NCI-H1105 (cell line): ENCODE results near the gene MAP2K3.
"Not testable (repeated sequence)": the region's sequence is repeated elsewhere in the genome, so short reads cannot be mapped to it uniquely, and the experiment has no call there.

ENCODE experiments used
- DNase-seq: peaks from one replicate; lab custom pipeline; 2025; lab: John Stamatoyannopoulos, UW

MAP2K3 gene

GRCh38 chr17:21296097-21297025 lies 11.8 kb downstream of the MAP2K3 start:
- no peak for DNase-seq

GRCh38 chr17:21297026-21297520 lies 12.6 kb downstream of the MAP2K3 start:
- DNase-seq, result no peak

GRCh38 chr17:21297597-21297996 lies 13.1 kb downstream of the MAP2K3 start:
- no peak for DNase-seq

GRCh38 chr17:21298056-21298982 lies 13.8 kb downstream of the MAP2K3 start:
- no peak for DNase-seq

GRCh38 chr17:21298983-21299519 lies 14.5 kb downstream of the MAP2K3 start:
- no peak for DNase-seq

GRCh38 chr17:21299981-21300600 lies 15.6 kb downstream of the MAP2K3 start:
- DNase-seq, result no peak

GRCh38 chr17:21300601-21301571 lies 16.4 kb downstream of the MAP2K3 start:
- no peak for DNase-seq

GRCh38 chr17:21301593-21302550 lies 17.4 kb downstream of the MAP2K3 start:
- DNase-seq, result no peak

- DNase-seq, result no peak
These were observed 18.4 kb downstream of the MAP2K3 start for GRCh38 chr17:21302711-21303425.

GRCh38 chr17:21303441-21304065 lies 19.0 kb downstream of the MAP2K3 start:
- DNase-seq, result no peak

- no peak for DNase-seq
These were observed 19.6 kb downstream of the MAP2K3 start for GRCh38 chr17:21304091-21304490.

- DNase-seq, result not testable (repeated sequence)
These were observed 20.1 kb downstream of the MAP2K3 start for GRCh38 chr17:21304551-21305151.

GRCh38 chr17:21305431-21306180 lies 21.1 kb downstream of the MAP2K3 start:
- DNase-seq, result not testable (repeated sequence)

- not testable (repeated sequence) for DNase-seq
These were observed 22.2 kb downstream of the MAP2K3 start for GRCh38 chr17:21306611-21307272.

GRCh38 chr17:21307273-21307625 lies 22.7 kb downstream of the MAP2K3 start:
- DNase-seq, result not testable (repeated sequence)

- DNase-seq, result not testable (repeated sequence)
These were observed 24.4 kb downstream of the MAP2K3 start for GRCh38 chr17:21308931-21309381.
